Inferior parietal cortex (tissue), 1 donor: ENCODE results near the gene GOLT1B.
A peak's percentile ranks its signal among the peaks of the same experiment; 100 is the strongest.
"Not testable (repeated sequence)": the region's sequence is repeated elsewhere in the genome, so short reads cannot be mapped to it uniquely, and the experiment has no call there.

Experiments used
- DNase-seq: peaks from one replicate; pipeline ENCODE4 v3.0.0-alpha.2; 2016; ENCODE audit errors: extremely low spot score

The GOLT1B gene

GRCh38 chr12:21501258-21502163 lies at the start of gene GOLT1B, which contains the start of gene RECQL:
TSS of gene GOLT1B (plus strand) at chr12:21501789. CDS start at chr12:21501924, 135 bp downstream.
TSS of gene RECQL (minus strand) at chr12:21501635. CDS start at chr12:21499570, 2,065 bp downstream.
- DNase-seq, result peak; percentile 100

- DNase-seq, result no peak
Observed at GRCh38 chr12:21453312-21453852, 48.2 kb upstream of the GOLT1B start.

- no peak for DNase-seq
Observed at GRCh38 chr12:21456291-21456780, 45.3 kb upstream of the GOLT1B start.

- DNase-seq, result no peak
Observed at GRCh38 chr12:21459474-21459873, 42.1 kb upstream of the GOLT1B start.

- not testable (repeated sequence) for DNase-seq
Observed at GRCh38 chr12:21467334-21467733, 34.3 kb upstream of the GOLT1B start.

- no peak for DNase-seq
Observed at GRCh38 chr12:21471294-21471693, 30.3 kb upstream of the GOLT1B start.

- no peak for DNase-seq
Observed at GRCh38 chr12:21472197-21472823, 29.3 kb upstream of the GOLT1B start.

GRCh38 chr12:21475552-21475951 lies 26.0 kb upstream of the GOLT1B start:
- no peak for DNase-seq

GRCh38 chr12:21476949-21477348 lies 24.6 kb upstream of the GOLT1B start:
- DNase-seq, result no peak

GRCh38 chr12:21478756-21479455 lies 22.7 kb upstream of the GOLT1B start:
- DNase-seq, result no peak

- no peak for DNase-seq
Observed at GRCh38 chr12:21483531-21483930, 18.1 kb upstream of the GOLT1B start.

- DNase-seq, result no peak
Observed at GRCh38 chr12:21485998-21486397, 15.6 kb upstream of the GOLT1B start.

GRCh38 chr12:21499765-21500164 lies 1.8 kb upstream of the GOLT1B start:
- no peak for DNase-seq

GRCh38 chr12:21500786-21501257 lies 767 bp upstream of the GOLT1B start:
- DNase-seq, result no peak

- no peak for DNase-seq
Observed at GRCh38 chr12:21502164-21502496, 541 bp downstream of the GOLT1B start.

GRCh38 chr12:21502872-21503271 lies 1.3 kb downstream of the GOLT1B start:
- no peak for DNase-seq

GRCh38 chr12:21505888-21506287 lies 4.3 kb downstream of the GOLT1B start:
- DNase-seq, result no peak

GRCh38 chr12:21507849-21508248 lies 6.3 kb downstream of the GOLT1B start:
- DNase-seq, result no peak

GRCh38 chr12:21509768-21510167 lies 8.2 kb downstream of the GOLT1B start:
- no peak for DNase-seq

- DNase-seq, result no peak
Observed at GRCh38 chr12:21516281-21516680, 14.7 kb downstream of the GOLT1B start.

- no peak for DNase-seq
Observed at GRCh38 chr12:21518451-21518850, 16.9 kb downstream of the GOLT1B start.

- no peak for DNase-seq
Observed at GRCh38 chr12:21521541-21521940, 20.0 kb downstream of the GOLT1B start.
